Caco-2 (cell line): ENCODE measurements around the gene GDI1. TPM values are rescaled to one million over a fixed set of nuclear protein-coding genes. Genes with fewer than 3 reads are reported as not detected.

Experiments
- BruUV-seq: library from RNA; stranded (reverse); fragments of 400-500 nt; replicated peaks from 2 replicates; lab custom pipeline; 2021; lab: Mats Ljungman, UMichigan
- CTCF ChIA-PET: fragments of 300-600 bp; sonication (Branson Sonifier 250); formaldehyde crosslinking; loops from one replicate; lab custom pipeline; 2022; ENCODE audit warnings: antibody characterized with exemption; lab: Charles Lee
- POLR2A ChIA-PET: fragments of 300-600 bp; sonication (Branson Sonifier 250); formaldehyde crosslinking; loops from one replicate; lab custom pipeline; 2022; ENCODE audit warnings: antibody characterized with exemption; lab: Charles Lee
- DNase-seq, 2 experiments: peaks; one replicate each; pipeline versions ENCODE4 v3.0.0 to v3.0.0-alpha.2; 2020 to 2022
- H3K27me3 ChIP-seq: replicated peaks from 2 replicates; pipeline ENCODE4 v1.6.0; 2011; ENCODE audit warnings: low read length; ENCODE audit not compliant: control insufficient read depth, insufficient read depth
- H3K36me3 ChIP-seq: 2 replicates; pipeline ENCODE4 v1.5.1; 2011; ENCODE audit warnings: low read length; ENCODE audit not compliant: control insufficient read depth, insufficient read depth
- H3K4me1 ChIP-seq: fragments of 250-450 bp; sonication (Bioruptor Pico); 2 replicates; pipeline ENCODE4 v1.5.1; 2020; ENCODE audit warnings: mild to moderate bottlenecking
- H3K4me3 ChIP-seq: 2 replicates; pipeline ENCODE4 v1.5.1; 2011; ENCODE audit warnings: low read depth, mild to moderate bottlenecking, control low read depth, low read length
- H3K9me3 ChIP-seq: fragments of 250-450 bp; sonication (Bioruptor Pico); 2 replicates; pipeline ENCODE4 v1.5.1; 2020; ENCODE audit warnings: mild to moderate bottlenecking, moderate library complexity
- H3K27ac Mint-ChIP-seq: one replicate; pipeline ENCODE4 v1.8.0; 2022; ENCODE audit warnings: mixed read lengths; ENCODE audit not compliant: unreplicated experiment
- H3K27me3 Mint-ChIP-seq: one replicate; pipeline ENCODE4 v1.8.0; 2022; ENCODE audit warnings: mixed read lengths; ENCODE audit not compliant: insufficient read depth, unreplicated experiment
- H3K36me3 Mint-ChIP-seq: one replicate; pipeline ENCODE4 v1.8.0; 2022; ENCODE audit warnings: mild to moderate bottlenecking, mixed read lengths; ENCODE audit not compliant: insufficient read depth, unreplicated experiment
- H3K4me1 Mint-ChIP-seq: one replicate; pipeline ENCODE4 v1.8.0; 2022; ENCODE audit warnings: low read depth, mixed read lengths; ENCODE audit not compliant: unreplicated experiment
- H3K4me3 Mint-ChIP-seq: one replicate; pipeline ENCODE4 v1.8.0; 2022; ENCODE audit warnings: mild to moderate bottlenecking, moderate library complexity, mixed read lengths; ENCODE audit not compliant: unreplicated experiment
- H3K9me3 Mint-ChIP-seq: one replicate; pipeline ENCODE4 v1.8.0; 2022; ENCODE audit warnings: mixed read lengths; ENCODE audit not compliant: unreplicated experiment
- CTCF ChIP-seq, 2 experiments: fragments of 200-600 bp in 1 of 2; IDR thresholded peaks; 1 replicate in 1 of 2; 2 replicates in 1 of 2; pipeline versions ENCODE4 v1.5.1 to v1.8.0; 2011 to 2022; ENCODE audit warnings: antibody characterized with exemption in 1 of 2, control low read depth in 1 of 2, inconsistent platforms in 1 of 2, low read depth in 1 of 2, low read length in 1 of 2, mild to moderate bottlenecking in 1 of 2, moderate library complexity in 1 of 2; ENCODE audit not compliant: insufficient read depth in 1 of 2, severe bottlenecking in 1 of 2, unreplicated experiment in 1 of 2
- intact Hi-C: fragments of 100-400 bp; cut with micrococcal nuclease; formaldehyde crosslinking; loops from one replicate; pipeline ENCODE4 v1.10.0; 2022; ENCODE audit not compliant: unreplicated experiment
- total RNA-seq: library from RNA; stranded (reverse); gene quantifications from 2 replicates; pipeline ENCODE4 v1.2.3, GENCODE V29; 2022

The GDI1 gene
- total RNA-seq, 1 experiment from 2014 or later = 68.7 TPM

DNA sequence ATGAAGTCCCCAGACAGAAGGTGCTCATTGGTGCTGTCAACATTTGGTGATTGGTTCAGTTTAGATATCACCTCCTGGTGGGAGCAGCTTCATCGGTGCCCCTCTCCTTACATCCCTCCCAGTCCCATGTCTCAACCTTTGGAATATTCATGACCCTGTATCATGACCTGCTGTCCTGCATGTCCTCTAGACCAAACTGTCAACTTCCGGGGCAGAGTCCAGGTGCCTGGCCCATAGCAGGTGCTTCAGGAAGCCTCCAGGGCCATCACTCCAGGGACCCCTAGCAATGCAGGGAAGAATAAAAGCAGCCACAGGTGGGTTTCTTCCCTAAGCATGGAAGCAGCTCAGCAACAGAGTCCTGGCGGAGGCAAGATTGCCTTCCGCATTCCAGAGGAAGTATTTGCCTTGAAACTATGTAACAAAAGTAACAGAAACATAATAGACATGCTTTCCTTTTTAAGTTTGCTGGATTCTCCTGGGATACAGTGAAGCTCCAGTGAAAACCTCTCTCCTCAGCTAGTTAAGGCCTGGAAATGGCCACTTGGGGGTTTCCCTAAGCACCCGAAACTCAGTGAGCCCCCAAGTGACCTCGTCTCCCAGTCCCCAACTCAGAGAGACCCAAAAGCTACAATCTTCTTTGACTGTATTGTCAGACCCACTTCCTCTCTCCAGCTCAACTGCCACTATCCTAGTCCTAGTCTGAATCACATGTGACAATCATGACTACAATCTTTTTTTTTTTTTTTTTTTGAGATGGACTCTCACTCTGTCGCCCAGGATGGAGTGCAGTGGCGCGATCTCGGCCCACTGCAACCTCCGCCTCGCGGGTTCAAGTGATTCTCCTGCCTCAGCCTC is 9.8 kb upstream of the GDI1 start:
- CTCF ChIA-PET = interaction anchor here (0.6 kb wide), 1 partner anchor 110 kb away, joined by 4 read pairs; no protein-coding TSS in a partner anchor
- no TSS peak for BruUV-seq
- intact Hi-C loops = no loop called here
- no peak overlapping the region for H3K4me3 ChIP-seq
- H3K4me1 ChIP-seq = peaks cover 10% of the 10 kb centered on the region; the same call in 1 of the 2 replicates
- Mint-ChIP-seq H3K4me3 (peak overlapping the region; percentile 82), H3K36me3 (peaks cover 11% of the 10 kb centered on the region), H3K27me3 (no peaks in the 10 kb centered on the region), H3K27ac (no peak overlapping the region), H3K9me3 (no peaks in the 10 kb centered on the region), H3K4me1 (peaks cover 14% of the 10 kb centered on the region)
- POLR2A ChIA-PET = no interaction called here
- H3K27me3 ChIP-seq = no peaks in the 10 kb centered on the region
- no peak for DNase-seq
- H3K36me3 ChIP-seq = no peaks in the 10 kb centered on the region
- TF ChIP-seq CTCF (IDR thresholded peaks at IDR 0.05; ENCODE audit: insufficient read depth in 1 of 2, low read depth in 1 of 2, low read length in 1 of 2, severe bottlenecking in 1 of 2, unreplicated experiment in 1 of 2) = no peak
- H3K9me3 ChIP-seq = no peaks in the 10 kb centered on the region

- no TSS peak for BruUV-seq
- H3K4me3 ChIP-seq = peak within 1 kb of the TSS; percentile 73
- Mint-ChIP-seq H3K9me3 (no peaks in the 10 kb centered on the region), H3K36me3 (peaks cover 11% of the 10 kb centered on the region), H3K4me3 (peak within 1 kb of the TSS; percentile 82), H3K27me3 (no peaks in the 10 kb centered on the region), H3K4me1 (peaks cover 14% of the 10 kb centered on the region), H3K27ac (peak within 1 kb of the TSS; percentile 84)
- peaks cover 10% of the 10 kb centered on the region; the same call in 1 of the 2 replicates for H3K4me1 ChIP-seq
- peak; percentile 93 to 95 for DNase-seq
- intact Hi-C loops = loop anchor here (1.0 kb wide), 1 partner anchor 17 kb away; the partner anchor contains the start of gene TAFAZZIN
- no peaks in the 10 kb centered on the region for H3K36me3 ChIP-seq
- TF ChIP-seq CTCF (IDR thresholded peaks at IDR 0.05; ENCODE audit: insufficient read depth in 1 of 2, low read depth in 1 of 2, low read length in 1 of 2, severe bottlenecking in 1 of 2, unreplicated experiment in 1 of 2) = no peak
- CTCF ChIA-PET = interaction anchor here (0.7 kb wide), 1 partner anchor 97 kb away, joined by 3 read pairs; no protein-coding TSS in a partner anchor
- POLR2A ChIA-PET = interaction anchor here (0.6 to 0.7 kb wide), 3 partner anchors 18 to 1095 kb away, joined by 3 to 4 read pairs (median 3); partner anchors contain the start of gene ZNF275
- no peaks in the 10 kb centered on the region for H3K9me3 ChIP-seq
- H3K27me3 ChIP-seq = no peaks in the 10 kb centered on the region
These were observed 8.5 kb upstream of the GDI1 start, which contains the start of gene ATP6AP1 for GRCh38 chrX:154428176-154429171. ATP6AP1 (plus strand) TSS chrX:154428677; CDS start chrX:154428693, 16 bp downstream.
